GM18520 (cell line): Measurements from ENCODE around the gene VGLL2.

ENCODE experiments used
- ATAC-seq: cut with Tn5 transposase; IDR thresholded peaks from one replicate; pipeline ENCODE4 v1.9.1; 2021; ENCODE audit not compliant: unreplicated experiment

Gene VGLL2

GRCh38 chr6:117268924-117269323 lies 3.6 kb downstream of the VGLL2 start:
- ATAC-seq: no peak

GRCh38 chr6:117269638-117270054 lies 4.3 kb downstream of the VGLL2 start:
- no peak for ATAC-seq

GRCh38 chr6:117270055-117270842 lies 4.9 kb downstream of the VGLL2 start:
- ATAC-seq: no peak

- ATAC-seq: no peak
Measured at GRCh38 chr6:117270843-117271507, 5.6 kb downstream of the VGLL2 start.

GRCh38 chr6:117272032-117272866 lies 6.9 kb downstream of the VGLL2 start:
- no peak for ATAC-seq

GRCh38 chr6:117272891-117273290 lies 7.5 kb downstream of the VGLL2 start:
- no peak for ATAC-seq

GRCh38 chr6:117275205-117275604 lies 9.8 kb downstream of the VGLL2 start:
- no peak for ATAC-seq

- ATAC-seq: no peak
Measured at GRCh38 chr6:117275711-117276110, 10.4 kb downstream of the VGLL2 start.

GRCh38 chr6:117276778-117277316 lies 11.5 kb downstream of the VGLL2 start:
- ATAC-seq: no peak

- ATAC-seq: no peak
Measured at GRCh38 chr6:117280922-117281321, 15.6 kb downstream of the VGLL2 start.

GRCh38 chr6:117288083-117288715 lies 22.8 kb downstream of the VGLL2 start:
- ATAC-seq: no peak

GRCh38 chr6:117290173-117290846 lies 25.0 kb downstream of the VGLL2 start:
- no peak for ATAC-seq

- ATAC-seq: no peak
Measured at GRCh38 chr6:117298941-117299340, 33.6 kb downstream of the VGLL2 start.

- no peak for ATAC-seq
Measured at GRCh38 chr6:117303323-117303722, 38.0 kb downstream of the VGLL2 start.

- no peak for ATAC-seq
Measured at GRCh38 chr6:117304446-117304845, 39.1 kb downstream of the VGLL2 start.

- ATAC-seq: no peak
Measured at GRCh38 chr6:117306227-117306790, 41.0 kb downstream of the VGLL2 start.

- ATAC-seq: no peak
Measured at GRCh38 chr6:117307655-117308054, 42.3 kb downstream of the VGLL2 start.

GRCh38 chr6:117309069-117309468 lies 43.7 kb downstream of the VGLL2 start:
- ATAC-seq: no peak

GRCh38 chr6:117309611-117310010 lies 44.3 kb downstream of the VGLL2 start:
- ATAC-seq: no peak

- ATAC-seq: no peak
Measured at GRCh38 chr6:117311310-117311709, 46.0 kb downstream of the VGLL2 start.
